Measurements from ENCODE around the gene AK9.

AK9 gene

DNA sequence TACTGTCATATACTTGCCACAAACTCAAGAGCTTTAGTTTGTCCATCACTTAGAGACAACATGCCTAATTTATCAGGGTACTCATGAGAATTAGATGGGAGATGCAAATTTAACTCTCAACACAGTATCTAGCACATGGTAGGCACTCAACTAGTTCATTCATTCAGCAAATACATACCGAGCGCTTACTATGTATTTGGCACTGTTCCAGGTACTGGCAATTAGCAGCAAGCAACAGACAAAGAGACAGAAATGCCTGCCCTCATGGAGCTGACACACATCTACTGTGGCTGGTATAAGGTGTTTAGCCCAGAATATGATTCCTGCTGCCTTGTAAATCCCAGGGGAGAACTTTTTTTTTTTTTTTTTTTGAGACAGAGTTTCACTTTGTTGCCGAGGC lies 240.2 kb downstream of the AK9 start:
- DNase-seq (ENCODE audit: low read depth, low spot score): no peak
- H3K27ac ChIP-seq: no peak overlapping the region
- no peak overlapping the region for H3K9ac ChIP-seq (ENCODE audit: insufficient read length)
- TF ChIP-seq FOXP2 (optimal IDR thresholded peaks at IDR 0.05; ENCODE audit: control extremely low read depth, extremely low read length, insufficient read depth): no peak
- H3K4me3 ChIP-seq: no peak overlapping the region
- H3K9me3 ChIP-seq (ENCODE audit: low read depth, low read length): no peaks in the 10 kb centered on the region
- H3K36me3 ChIP-seq (ENCODE audit: insufficient read depth, low read length): no peaks in the 10 kb centered on the region

- TF ChIP-seq POLR2AphosphoS5 (IDR thresholded peaks at IDR 0.05; ENCODE audit: borderline replicate concordance, low read depth, low read length) (no peak), EZH2 (IDR thresholded peaks at IDR 0.05) (no peak), FOXP2 (optimal IDR thresholded peaks at IDR 0.05; ENCODE audit: control extremely low read depth, extremely low read length, insufficient read depth) (no peak)
- no peak overlapping the region for H3K9ac ChIP-seq (ENCODE audit: insufficient read length)
- no peak for DNase-seq (ENCODE audit: low read depth, low spot score)
- H3K4me3 ChIP-seq: no peak overlapping the region
- H3K27ac ChIP-seq: no peak overlapping the region
- no peaks in the 10 kb centered on the region for H3K9me3 ChIP-seq (ENCODE audit: low read depth, low read length)
- peaks cover 3% of the 10 kb centered on the region; the same call in 1 of the 2 replicates for H3K36me3 ChIP-seq (ENCODE audit: insufficient read depth, low read length)
These were observed 241.0 kb downstream of the AK9 start for GRCh38 chr6:109449795-109450673.

DNA sequence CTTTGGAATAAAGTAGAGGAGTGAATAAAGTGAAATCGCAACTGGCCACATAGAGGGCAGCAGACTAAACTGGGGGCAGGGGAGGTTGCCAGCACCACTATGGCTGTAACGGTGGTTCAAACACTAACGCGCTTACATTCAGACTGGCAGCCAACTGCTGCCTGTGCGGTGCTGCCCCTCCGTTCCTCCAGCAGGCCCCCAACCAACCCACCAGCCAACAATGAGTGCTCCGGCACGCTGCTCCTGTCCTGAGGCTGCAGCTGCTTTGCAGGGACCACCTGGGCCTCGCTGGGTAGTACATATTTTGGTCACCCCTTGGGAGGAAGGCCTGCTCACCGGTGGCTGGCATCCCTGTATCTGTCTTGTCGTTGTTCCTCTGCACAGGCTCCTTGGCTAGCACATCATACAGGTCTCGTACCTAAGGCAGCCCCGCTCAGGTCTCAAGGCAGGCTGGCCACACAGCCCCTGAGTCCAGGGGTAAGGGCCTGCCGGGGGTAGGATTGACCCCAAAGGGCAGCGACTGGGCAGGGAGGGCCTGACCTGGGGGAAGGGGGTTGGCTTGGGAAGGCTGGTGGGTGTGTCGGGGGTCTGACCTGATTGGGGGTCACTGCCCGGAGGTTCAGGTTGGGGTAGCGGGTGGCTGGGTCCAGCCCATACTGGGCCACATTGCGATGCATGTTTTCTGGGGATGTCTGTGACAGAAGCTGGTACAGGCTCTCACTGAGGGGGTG lies 241.8 kb downstream of the AK9 start:
- H3K27ac ChIP-seq: no peak overlapping the region
- no peak for DNase-seq (ENCODE audit: low read depth, low spot score)
- H3K9me3 ChIP-seq (ENCODE audit: low read depth, low read length): no peaks in the 10 kb centered on the region
- TF ChIP-seq EZH2 (IDR thresholded peaks at IDR 0.05) (no peak), POLR2AphosphoS5 (IDR thresholded peaks at IDR 0.05; ENCODE audit: borderline replicate concordance, low read depth, low read length) (no peak), FOXP2 (optimal IDR thresholded peaks at IDR 0.05; ENCODE audit: control extremely low read depth, extremely low read length, insufficient read depth) (no peak)
- peaks cover 6% of the 10 kb centered on the region; the same call in 1 of the 2 replicates for H3K36me3 ChIP-seq (ENCODE audit: insufficient read depth, low read length)
- no peak overlapping the region for H3K9ac ChIP-seq (ENCODE audit: insufficient read length)
- no peak overlapping the region for H3K4me3 ChIP-seq

DNA sequence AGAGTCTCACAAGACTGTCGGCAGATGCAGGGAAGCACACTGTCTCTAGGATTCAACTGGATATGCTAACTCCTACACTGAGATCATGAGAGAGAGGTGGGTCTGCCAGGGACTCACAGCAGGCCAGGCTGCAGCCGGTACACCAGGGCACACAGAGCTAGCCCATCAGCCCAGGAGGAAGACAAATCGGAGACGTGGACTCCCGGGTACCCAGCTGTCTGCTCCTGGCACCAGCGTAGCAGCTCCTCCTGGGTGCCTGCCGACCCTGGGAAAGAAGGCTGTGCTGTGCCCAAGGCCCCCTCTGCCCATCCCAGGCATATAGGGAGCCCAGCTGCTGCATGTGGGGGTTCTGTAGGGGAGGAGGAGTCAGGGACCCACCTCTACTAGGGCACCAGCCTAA lies 242.4 kb downstream of the AK9 start:
- no peak for TF ChIP-seq EZH2 (IDR thresholded peaks at IDR 0.05)
- TF ChIP-seq FOXP2 (optimal IDR thresholded peaks at IDR 0.05; ENCODE audit: control extremely low read depth, extremely low read length, insufficient read depth): no peak
- no peak for TF ChIP-seq POLR2AphosphoS5 (IDR thresholded peaks at IDR 0.05; ENCODE audit: borderline replicate concordance, low read depth, low read length)
- DNase-seq (ENCODE audit: low read depth, low spot score): no peak
- H3K4me3 ChIP-seq: no peak overlapping the region
- H3K9me3 ChIP-seq (ENCODE audit: low read depth, low read length): no peaks in the 10 kb centered on the region
- H3K36me3 ChIP-seq (ENCODE audit: insufficient read depth, low read length): peaks cover 6% of the 10 kb centered on the region; the same call in 1 of the 2 replicates
- no peak overlapping the region for H3K27ac ChIP-seq
- H3K9ac ChIP-seq (ENCODE audit: insufficient read length): no peak overlapping the region

GRCh38 chr6:109447878-109448555 lies 243.0 kb downstream of the AK9 start:
- Histone ChIP-seq H3K9ac (ENCODE audit: insufficient read length) (no peak overlapping the region), H3K4me3 (no peak overlapping the region), H3K27ac (no peak overlapping the region), H3K36me3 (ENCODE audit: insufficient read depth, low read length) (peaks cover 6% of the 10 kb centered on the region; the same call in 1 of the 2 replicates), H3K9me3 (ENCODE audit: low read depth, low read length) (no peaks in the 10 kb centered on the region)
- DNase-seq (ENCODE audit: low read depth, low spot score): no peak
- no peak for TF ChIP-seq EZH2 (IDR thresholded peaks at IDR 0.05)
- no peak for TF ChIP-seq FOXP2 (optimal IDR thresholded peaks at IDR 0.05; ENCODE audit: control extremely low read depth, extremely low read length, insufficient read depth)
- no peak; the same call in 1 of the 2 replicates for TF ChIP-seq POLR2AphosphoS5 (IDR thresholded peaks at IDR 0.05; ENCODE audit: borderline replicate concordance, low read depth, low read length)

GRCh38 chr6:109447087-109447486 lies 243.9 kb downstream of the AK9 start:
- no peak overlapping the region for H3K9ac ChIP-seq (ENCODE audit: insufficient read length)
- no peak for TF ChIP-seq EZH2 (IDR thresholded peaks at IDR 0.05)
- TF ChIP-seq FOXP2 (optimal IDR thresholded peaks at IDR 0.05; ENCODE audit: control extremely low read depth, extremely low read length, insufficient read depth): no peak
- no peak for TF ChIP-seq POLR2AphosphoS5 (IDR thresholded peaks at IDR 0.05; ENCODE audit: borderline replicate concordance, low read depth, low read length)
- peaks cover 6% of the 10 kb centered on the region; the same call in 1 of the 2 replicates for H3K36me3 ChIP-seq (ENCODE audit: insufficient read depth, low read length)
- H3K27ac ChIP-seq: no peak overlapping the region
- no peak overlapping the region for H3K4me3 ChIP-seq
- no peaks in the 10 kb centered on the region for H3K9me3 ChIP-seq (ENCODE audit: low read depth, low read length)
- no peak for DNase-seq (ENCODE audit: low read depth, low spot score)

DNA sequence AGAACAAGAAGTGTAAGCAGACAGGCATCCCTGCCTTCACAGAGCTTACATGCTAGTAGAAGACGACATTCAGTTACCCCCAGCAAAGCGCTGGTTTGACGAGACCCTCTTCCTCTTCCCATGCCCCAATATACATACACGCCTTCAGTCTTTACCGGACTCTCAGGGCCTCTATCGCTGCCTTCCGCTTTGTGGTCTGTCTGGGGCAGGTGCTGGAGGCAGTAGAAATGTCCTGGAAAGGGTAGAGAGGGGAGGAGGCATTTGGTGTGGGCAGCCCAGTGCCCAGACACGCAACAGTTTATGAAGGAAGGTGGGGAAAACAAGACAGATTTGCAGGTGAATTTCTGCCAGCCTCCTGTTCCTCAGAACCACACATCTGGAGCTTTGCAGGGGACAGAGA lies 244.5 kb downstream of the AK9 start:
- no peak for DNase-seq (ENCODE audit: low read depth, low spot score)
- H3K27ac ChIP-seq: no peak overlapping the region
- no peak overlapping the region for H3K4me3 ChIP-seq
- no peak for TF ChIP-seq EZH2 (IDR thresholded peaks at IDR 0.05)
- no peak for TF ChIP-seq POLR2AphosphoS5 (IDR thresholded peaks at IDR 0.05; ENCODE audit: borderline replicate concordance, low read depth, low read length)
- TF ChIP-seq FOXP2 (optimal IDR thresholded peaks at IDR 0.05; ENCODE audit: control extremely low read depth, extremely low read length, insufficient read depth): no peak
- H3K36me3 ChIP-seq (ENCODE audit: insufficient read depth, low read length): peaks cover 6% of the 10 kb centered on the region; the same call in 1 of the 2 replicates
- H3K9ac ChIP-seq (ENCODE audit: insufficient read length): no peak overlapping the region
- no peaks in the 10 kb centered on the region for H3K9me3 ChIP-seq (ENCODE audit: low read depth, low read length)

DNA sequence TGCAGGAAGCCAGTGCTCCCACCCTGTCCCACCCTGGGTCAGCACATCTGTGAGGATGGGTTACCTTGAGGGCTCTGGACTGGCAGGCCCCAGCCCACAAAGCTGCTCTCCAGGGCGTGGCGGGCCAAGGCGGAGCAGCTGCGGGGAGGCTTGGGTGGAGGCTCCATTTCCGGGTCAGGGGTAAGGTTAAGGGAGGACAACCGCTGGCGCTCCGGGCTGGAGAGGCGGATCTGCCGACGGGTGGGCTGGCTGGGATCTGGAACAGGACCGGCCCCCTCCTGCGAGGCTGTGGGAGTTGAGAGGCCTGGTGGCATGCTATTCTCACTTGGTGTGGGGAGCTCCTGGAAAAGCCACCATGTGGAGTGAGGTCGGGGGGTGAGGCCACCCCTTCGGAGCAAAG lies 244.9 kb downstream of the AK9 start:
- Histone ChIP-seq H3K36me3 (ENCODE audit: insufficient read depth, low read length) (peaks cover 6% of the 10 kb centered on the region; the same call in 1 of the 2 replicates), H3K4me3 (no peak overlapping the region), H3K9me3 (ENCODE audit: low read depth, low read length) (no peaks in the 10 kb centered on the region), H3K27ac (no peak overlapping the region), H3K9ac (ENCODE audit: insufficient read length) (no peak overlapping the region)
- TF ChIP-seq FOXP2 (optimal IDR thresholded peaks at IDR 0.05; ENCODE audit: control extremely low read depth, extremely low read length, insufficient read depth): no peak
- TF ChIP-seq EZH2 (IDR thresholded peaks at IDR 0.05): no peak
- TF ChIP-seq POLR2AphosphoS5 (IDR thresholded peaks at IDR 0.05; ENCODE audit: borderline replicate concordance, low read depth, low read length): no peak
- no peak for DNase-seq (ENCODE audit: low read depth, low spot score)

All from SK-N-MC (cell line).